Measurements from ENCODE around the gene SEC62.
A peak's percentile ranks its signal among the peaks of the same experiment; 100 is the strongest.

DNA sequence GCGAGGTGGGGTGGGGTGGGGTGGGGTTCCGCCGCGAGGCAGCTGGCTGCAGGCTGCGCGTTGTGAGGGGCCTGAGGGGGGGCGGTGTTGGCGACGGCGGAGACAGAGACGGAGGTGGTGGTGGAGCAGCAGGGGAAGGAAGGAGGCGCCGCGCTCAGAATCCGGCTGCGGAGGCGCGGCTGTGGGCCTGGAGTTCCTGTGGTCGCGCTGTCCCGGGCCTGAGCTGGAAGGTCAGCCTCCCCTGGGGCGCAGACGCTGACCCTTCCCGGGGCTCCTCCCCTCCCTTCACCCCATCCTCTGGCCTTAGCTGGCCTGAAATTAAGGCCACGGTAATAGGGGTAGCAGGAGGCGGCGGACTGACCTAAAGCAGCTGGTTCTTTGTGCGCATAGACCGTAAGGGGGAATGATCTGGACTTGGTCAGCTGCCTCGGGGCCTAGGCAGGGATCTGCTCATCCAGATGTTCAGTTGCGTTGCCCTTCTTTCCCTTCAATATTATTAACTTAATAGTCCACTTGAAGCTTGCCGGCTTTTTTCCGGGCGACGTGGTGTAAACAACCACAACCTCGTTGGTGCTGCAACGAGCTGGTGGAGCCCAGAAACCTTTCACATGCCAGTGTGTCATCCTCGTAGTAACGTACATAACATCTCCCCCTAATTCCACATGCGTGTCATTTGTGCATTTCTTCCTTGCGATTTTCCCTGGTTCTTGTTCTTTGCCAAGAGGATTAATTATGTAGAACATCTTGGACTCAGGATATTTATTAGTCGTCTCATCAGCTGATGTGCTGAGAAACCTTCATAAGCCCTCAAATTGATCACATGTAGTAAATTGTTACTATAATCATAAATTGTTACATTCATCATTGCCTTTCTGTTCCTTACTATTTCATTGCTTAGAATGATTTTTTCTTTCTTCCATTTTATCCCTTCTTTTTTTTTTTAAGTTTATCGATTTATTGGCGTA, 626 bp downstream of the SEC62 start:
- TF ChIP-seq, protein P1, sequence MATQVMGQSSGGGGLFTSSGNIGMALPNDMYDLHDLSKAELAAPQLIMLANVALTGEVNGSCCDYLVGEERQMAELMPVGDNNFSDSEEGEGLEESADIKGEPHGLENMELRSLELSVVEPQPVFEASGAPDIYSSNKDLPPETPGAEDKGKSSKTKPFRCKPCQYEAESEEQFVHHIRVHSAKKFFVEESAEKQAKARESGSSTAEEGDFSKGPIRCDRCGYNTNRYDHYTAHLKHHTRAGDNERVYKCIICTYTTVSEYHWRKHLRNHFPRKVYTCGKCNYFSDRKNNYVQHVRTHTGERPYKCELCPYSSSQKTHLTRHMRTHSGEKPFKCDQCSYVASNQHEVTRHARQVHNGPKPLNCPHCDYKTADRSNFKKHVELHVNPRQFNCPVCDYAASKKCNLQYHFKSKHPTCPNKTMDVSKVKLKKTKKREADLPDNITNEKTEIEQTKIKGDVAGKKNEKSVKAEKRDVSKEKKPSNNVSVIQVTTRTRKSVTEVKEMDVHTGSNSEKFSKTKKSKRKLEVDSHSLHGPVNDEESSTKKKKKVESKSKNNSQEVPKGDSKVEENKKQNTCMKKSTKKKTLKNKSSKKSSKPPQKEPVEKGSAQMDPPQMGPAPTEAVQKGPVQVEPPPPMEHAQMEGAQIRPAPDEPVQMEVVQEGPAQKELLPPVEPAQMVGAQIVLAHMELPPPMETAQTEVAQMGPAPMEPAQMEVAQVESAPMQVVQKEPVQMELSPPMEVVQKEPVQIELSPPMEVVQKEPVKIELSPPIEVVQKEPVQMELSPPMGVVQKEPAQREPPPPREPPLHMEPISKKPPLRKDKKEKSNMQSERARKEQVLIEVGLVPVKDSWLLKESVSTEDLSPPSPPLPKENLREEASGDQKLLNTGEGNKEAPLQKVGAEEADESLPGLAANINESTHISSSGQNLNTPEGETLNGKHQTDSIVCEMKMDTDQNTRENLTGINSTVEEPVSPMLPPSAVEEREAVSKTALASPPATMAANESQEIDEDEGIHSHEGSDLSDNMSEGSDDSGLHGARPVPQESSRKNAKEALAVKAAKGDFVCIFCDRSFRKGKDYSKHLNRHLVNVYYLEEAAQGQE (IDR thresholded peaks at IDR 0.05; ENCODE audit: low read depth): no peak
- TF ChIP-seq NFIC (IDR thresholded peaks at IDR 0.05): 0 out of 2 replicates have a peak, but pooled peaks have one; percentile 9
- TF ChIP-seq TEAD4 (IDR thresholded peaks at IDR 0.05): no peak
- no peak for TF ChIP-seq CEBPB (IDR thresholded peaks at IDR 0.05)
- no peak for TF ChIP-seq RAD21 (IDR thresholded peaks at IDR 0.05; ENCODE audit: low read depth)
- TF ChIP-seq, protein P2, sequence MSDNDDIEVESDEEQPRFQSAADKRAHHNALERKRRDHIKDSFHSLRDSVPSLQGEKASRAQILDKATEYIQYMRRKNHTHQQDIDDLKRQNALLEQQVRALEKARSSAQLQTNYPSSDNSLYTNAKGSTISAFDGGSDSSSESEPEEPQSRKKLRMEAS (IDR thresholded peaks at IDR 0.05): peak; percentile 50
- no peak for TF ChIP-seq FOXM1 (IDR thresholded peaks at IDR 0.05; ENCODE audit: borderline replicate concordance, low read depth)
- TF ChIP-seq, protein P3, sequence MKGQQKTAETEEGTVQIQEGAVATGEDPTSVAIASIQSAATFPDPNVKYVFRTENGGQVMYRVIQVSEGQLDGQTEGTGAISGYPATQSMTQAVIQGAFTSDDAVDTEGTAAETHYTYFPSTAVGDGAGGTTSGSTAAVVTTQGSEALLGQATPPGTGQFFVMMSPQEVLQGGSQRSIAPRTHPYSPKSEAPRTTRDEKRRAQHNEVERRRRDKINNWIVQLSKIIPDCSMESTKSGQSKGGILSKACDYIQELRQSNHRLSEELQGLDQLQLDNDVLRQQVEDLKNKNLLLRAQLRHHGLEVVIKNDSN (IDR thresholded peaks at IDR 0.05): no peak
- TF ChIP-seq TAF1 (IDR thresholded peaks at IDR 0.05; ENCODE audit: low read depth): peak; percentile 61; the same call in 1 of the 2 replicates
- TF ChIP-seq EP300 (IDR thresholded peaks at IDR 0.05; ENCODE audit: borderline replicate concordance): no peak
- TF ChIP-seq CREB1 (IDR thresholded peaks at IDR 0.05; ENCODE audit: low read depth): peak; percentile 24
- TF ChIP-seq ZBTB7A (IDR thresholded peaks at IDR 0.05; ENCODE audit: low read depth): peak; percentile 94; the same call in 1 of the 2 replicates
- TF ChIP-seq TCF12 (IDR thresholded peaks at IDR 0.05; ENCODE audit: low read depth): no peak; the same call in 1 of the 2 replicates

Measured in Ishikawa (cell line).